AG10803 (cell line): ENCODE measurements around the gene ADRM1.

ENCODE experiments used
- DNase-seq: peaks from one replicate; pipeline ENCODE4 v3.0.0; 2010; ENCODE audit warnings: low read depth
- H3K4me3 ChIP-seq: 2 replicates; pipeline ENCODE4 v1.5.1; 2011; ENCODE audit warnings: mild to moderate bottlenecking, low read length, control low read depth
- TF ChIP-seq, protein P1 (sequence below): conservative IDR thresholded peaks from 2 replicates; pipeline ENCODE4 v1.5.1; 2011; ENCODE audit warnings: mild to moderate bottlenecking, low read length, control low read depth, inconsistent platforms

ADRM1 gene

DNA sequence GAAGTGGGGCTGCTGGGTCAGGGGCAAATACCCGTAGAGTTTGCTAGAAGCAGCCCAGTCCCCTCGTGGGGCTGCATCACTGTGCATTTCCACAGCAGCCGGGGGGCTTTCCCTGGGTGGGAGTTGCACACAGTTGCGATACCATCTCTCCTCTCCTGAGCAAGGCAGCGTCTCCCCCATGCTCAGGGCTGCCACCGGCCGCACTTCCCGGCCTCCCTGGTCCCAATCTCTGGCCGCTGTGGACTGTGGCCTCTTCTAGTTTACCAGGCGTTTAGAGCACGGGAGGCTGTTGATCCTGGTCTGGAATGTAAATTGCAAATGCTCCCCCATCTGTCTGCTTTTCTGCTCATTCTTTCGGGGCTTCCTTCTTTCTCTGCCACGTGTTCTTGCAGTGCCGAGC, 33.4 kb upstream of the ADRM1 start:
- no peak overlapping the region for H3K4me3 ChIP-seq
- DNase-seq: no peak
- TF ChIP-seq, protein P1, sequence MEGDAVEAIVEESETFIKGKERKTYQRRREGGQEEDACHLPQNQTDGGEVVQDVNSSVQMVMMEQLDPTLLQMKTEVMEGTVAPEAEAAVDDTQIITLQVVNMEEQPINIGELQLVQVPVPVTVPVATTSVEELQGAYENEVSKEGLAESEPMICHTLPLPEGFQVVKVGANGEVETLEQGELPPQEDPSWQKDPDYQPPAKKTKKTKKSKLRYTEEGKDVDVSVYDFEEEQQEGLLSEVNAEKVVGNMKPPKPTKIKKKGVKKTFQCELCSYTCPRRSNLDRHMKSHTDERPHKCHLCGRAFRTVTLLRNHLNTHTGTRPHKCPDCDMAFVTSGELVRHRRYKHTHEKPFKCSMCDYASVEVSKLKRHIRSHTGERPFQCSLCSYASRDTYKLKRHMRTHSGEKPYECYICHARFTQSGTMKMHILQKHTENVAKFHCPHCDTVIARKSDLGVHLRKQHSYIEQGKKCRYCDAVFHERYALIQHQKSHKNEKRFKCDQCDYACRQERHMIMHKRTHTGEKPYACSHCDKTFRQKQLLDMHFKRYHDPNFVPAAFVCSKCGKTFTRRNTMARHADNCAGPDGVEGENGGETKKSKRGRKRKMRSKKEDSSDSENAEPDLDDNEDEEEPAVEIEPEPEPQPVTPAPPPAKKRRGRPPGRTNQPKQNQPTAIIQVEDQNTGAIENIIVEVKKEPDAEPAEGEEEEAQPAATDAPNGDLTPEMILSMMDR: no peak

DNA sequence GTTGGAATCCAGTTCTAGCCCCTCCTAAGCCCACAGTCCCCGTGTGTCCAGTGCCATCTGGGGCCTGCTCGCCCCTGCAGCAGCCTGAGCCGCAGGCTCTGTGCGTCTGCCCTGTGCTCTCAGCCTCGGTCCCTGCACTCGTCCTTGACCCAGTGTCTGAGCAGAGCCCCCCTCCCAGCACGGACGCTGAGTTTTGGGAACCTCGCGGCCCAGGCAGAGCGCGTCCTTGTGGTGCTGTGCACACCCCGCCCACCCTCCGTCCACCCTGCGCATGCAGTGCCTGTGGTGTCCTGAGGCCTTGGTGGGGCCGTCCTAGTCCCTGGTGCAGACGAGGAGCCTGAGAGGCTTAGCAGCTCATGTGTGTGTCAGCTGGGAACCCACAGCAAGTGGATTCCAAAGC, 32.9 kb upstream of the ADRM1 start:
- TF ChIP-seq, protein P1: no peak
- no peak overlapping the region for H3K4me3 ChIP-seq
- no peak for DNase-seq

DNA sequence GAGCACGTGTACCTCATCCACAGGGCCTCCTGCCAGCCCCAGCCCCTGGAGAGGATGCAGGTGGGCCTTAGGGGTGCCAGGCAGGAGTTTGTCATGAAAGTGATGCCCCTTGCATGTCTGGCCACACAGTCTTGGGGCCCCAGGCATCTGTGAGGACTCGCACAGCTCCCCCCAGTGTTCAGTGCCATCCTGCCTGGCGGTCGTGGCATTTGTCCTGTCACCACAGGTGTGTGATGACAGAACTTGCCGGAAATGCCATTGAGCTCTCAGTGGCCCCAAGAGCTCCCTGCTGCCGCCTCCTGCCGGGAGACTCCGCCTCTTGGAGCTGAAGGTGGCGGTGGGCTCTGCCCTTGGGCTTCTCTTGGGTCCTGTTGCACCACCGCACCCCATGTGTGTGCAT, 30.6 kb upstream of the ADRM1 start:
- H3K4me3 ChIP-seq: no peak overlapping the region
- DNase-seq: no peak

DNA sequence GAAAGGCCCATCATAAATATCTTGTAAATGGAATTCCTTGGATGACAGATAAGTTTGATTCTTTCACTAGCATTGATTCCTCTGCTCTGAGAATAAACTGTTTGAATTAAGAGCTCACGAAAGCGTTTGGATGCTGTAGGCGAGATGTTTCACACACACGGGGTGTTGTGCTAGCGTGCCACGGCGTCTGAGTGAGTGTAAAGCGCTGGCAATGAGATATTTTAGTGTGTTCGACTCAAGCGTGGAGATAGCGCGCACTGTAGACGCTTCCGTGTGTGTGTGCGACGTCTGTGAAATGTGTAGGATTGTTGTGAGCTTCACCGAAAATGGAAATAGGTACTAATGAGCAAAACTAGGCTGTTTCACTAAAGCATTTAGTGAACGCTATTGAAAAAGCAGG, 29.4 kb upstream of the ADRM1 start:
- no peak overlapping the region for H3K4me3 ChIP-seq
- TF ChIP-seq, protein P1: no peak
- DNase-seq: no peak

More for the DNA sequence above, 30.6 kb upstream of the ADRM1 start:
- TF ChIP-seq, protein P1: no peak

DNA sequence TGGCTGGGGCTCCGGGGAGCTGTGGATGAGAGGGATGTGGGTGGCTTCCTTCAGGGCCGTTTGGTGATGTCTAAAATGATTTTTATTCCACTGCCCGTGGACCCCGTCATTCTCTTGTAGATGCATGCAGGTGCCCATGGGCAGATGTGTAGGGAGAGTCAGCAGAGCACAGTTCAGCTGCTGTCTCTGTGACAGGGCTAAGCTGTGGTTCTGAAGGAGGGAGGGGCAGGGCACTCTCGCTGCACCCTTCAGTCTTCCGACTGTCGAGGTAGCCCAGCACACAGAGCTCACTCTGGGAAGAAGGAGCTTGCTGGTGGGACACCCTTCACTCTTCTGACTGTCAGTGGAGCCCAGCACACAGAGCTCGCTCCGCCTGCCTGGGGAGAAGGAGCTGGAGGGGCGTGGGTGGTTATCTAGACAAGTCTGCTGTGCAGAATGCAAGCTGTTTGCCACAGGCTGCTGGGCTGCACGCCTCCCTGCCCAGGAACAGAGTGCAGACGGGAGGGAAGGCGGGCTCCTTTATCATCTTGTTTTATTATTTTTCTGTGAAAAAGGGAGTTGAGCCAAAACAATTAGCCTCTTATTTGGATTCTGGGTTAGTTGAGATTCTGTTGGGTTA, 28.4 kb upstream of the ADRM1 start:
- no peak for DNase-seq
- H3K4me3 ChIP-seq: no peak overlapping the region
- TF ChIP-seq, protein P1: no peak

DNA sequence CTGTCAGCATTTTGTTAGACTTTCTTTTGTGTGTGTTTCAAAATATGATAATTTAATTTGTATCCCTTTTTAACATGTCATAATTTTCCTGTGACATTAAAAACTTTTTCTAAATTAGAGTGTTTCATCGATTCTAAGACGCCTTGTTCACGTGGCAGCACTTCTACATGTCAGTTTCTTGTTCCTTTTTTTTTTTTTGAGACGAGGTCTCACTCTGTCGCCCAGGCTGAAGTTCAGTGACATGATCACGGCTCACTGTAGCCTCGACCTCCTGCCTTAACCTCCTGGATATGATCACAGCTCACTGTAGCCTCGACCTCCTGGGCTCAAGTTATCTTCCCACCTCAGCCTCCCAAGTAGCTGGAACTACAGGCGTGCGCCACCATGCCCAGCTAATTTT, 27.6 kb upstream of the ADRM1 start:
- DNase-seq: no peak
- no peak overlapping the region for H3K4me3 ChIP-seq
- TF ChIP-seq, protein P1: no peak

DNA sequence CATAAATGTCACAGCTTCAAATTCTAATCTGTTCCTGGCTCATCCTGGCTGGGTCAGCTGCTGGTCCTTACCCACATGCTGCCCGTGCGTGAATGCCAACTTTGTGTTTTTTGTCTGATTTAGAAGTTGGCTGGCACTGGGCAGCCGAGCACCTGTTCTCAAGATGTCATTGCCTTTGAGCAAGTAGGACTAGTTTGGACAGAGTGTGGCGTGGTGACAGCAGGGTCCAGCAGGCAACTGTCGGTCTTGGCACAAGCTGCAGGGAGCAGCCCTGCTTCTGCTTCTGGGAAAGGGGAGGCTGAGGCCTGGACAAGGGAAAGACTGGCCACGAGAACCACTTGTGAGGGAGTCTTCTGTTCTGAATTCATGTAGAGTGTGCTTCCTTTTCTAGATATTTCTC, 26.4 kb upstream of the ADRM1 start:
- H3K4me3 ChIP-seq: no peak overlapping the region
- DNase-seq: no peak
- TF ChIP-seq, protein P1: no peak
